A549 treated with dexamethasone at 1 μM for 4 hours (cell line): ENCODE measurements around the gene KDM5A. TPM values are rescaled to one million over a fixed set of nuclear protein-coding genes. Genes with fewer than 3 reads are reported as not detected.

Source experiments
- total RNA-seq: library from RNA; stranded (reverse); fragments of 200-300 nt; extraction: Qiagen RNA extraction; gene quantifications from 5 replicates; pipeline ENCODE4 v1.2.3, GENCODE V29; 2022

Gene KDM5A
- 19.4 to 31.7 TPM (median 24.7 TPM) in 5 replicates for total RNA-seq

DNA sequence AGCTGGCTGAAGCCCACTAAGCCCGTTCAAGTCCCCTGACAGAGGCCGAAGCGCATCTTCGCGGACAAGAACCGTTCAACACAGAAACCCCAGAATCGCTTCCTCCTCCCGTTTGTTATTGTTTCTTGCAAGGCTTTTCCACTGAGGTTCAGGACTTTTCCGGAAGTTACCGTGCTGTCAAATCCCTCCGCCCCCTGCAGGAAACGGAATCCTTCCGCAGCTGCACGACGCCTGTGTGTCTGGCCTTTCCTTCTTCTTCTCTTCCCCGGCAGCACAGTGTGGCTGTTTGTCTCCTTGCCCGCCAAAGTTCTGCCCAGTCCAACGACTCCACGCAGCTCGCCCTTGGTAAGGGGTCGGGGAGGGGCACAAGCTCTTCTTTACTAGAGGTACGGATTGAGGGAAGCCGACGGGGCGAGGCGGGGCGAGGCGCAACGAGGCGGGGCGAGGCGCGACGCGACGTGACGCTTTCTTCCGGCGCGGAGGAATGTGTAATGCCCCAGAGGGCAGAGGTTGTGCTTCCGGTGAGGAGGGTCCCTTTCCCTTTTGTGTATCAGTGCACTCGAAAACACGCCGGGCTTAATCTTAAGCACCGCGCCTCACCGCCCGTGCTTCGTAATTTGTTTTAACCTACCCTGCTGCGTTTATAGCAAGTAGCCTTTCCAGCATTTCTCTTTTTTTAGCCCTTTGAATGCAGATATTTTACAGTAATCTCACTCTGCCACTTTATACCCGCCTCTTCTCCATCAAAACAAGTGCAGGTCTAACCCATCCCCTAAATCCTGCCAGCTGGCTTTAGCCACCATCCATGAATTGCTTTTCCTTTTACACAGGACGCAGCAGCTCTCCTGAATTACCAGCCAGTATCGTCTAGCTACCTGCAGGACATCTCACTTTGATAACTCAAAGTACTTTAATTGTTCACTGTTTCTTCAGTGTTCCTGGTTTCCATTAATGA is at the start of gene KDM5A:
Gene KDM5A (minus strand): TSS at position 179 of the 955 bp plus-strand sequence. CDS start 229 bp downstream, outside the sequence.

DNA sequence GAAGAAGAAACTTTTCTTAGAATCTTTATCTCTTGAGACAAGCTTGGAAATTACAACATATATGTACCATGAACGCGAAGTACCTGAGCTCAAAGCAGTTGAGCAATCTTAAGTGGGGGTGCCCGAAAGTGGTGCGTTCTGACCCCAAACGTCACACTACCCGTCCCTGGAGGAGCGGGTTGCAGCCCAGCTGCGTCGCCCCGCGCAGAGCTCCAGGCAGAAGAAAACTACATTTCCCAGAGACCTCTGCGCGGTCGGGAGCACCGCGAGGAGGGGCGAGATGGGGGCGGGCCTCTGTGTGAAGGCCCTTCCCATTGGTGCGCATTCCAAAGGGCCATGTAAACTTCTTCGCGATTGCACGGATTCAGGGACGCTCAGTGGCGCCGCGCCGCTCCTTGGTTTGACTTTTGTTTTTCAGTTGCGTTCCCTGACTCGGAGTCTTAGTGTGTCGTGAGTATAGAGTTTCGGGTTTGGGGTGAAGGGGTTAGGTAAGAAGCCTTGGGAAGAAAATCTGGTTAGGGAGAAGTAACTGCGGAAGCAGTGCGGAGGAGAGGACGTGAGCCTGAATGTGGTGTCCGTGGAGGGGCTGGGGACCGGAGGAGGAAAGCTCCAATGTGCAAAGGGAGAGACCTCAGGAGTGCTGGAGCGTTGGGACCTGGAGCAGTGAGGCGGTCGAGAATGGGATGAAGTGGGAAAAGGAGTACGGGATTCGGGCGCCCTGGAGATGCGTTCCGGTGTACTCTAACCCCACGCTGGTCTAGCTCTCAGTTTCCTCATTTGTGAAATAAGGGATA is 12.3 kb upstream of the KDM5A start, which contains the start of gene CCDC77:
Gene CCDC77 (plus strand): TSS at position 410 of the 794 bp plus-strand sequence. CDS start 7,740 bp downstream, outside the sequence.

DNA sequence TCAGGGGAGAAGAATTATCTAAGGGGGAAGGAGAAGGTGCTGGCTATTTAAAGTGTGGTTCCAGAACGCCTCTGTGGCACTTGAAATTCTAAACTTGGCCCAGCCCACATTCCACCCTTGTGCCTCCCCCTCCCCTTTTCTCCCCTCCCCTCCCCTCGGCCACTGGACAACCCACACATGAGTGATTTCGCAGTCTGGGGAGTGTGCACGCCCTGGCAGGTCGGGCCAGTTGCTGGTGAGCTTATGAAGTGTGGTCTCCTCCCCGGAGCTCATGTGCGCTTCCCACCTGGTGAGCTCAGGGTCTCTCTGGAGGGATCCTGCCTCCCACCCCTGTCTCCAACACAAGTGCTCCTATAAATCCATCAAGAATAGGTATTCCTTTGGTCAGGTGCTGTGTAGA is 126.3 kb downstream of the KDM5A start, which contains the start of gene SLC6A13:
Gene SLC6A13 (minus strand): TSS at position 20 of the 400 bp plus-strand sequence. CDS start 2,784 bp downstream, outside the sequence.

Other genes with a start within 250 kb of the KDM5A start
- gene SLC6A12, start 175.2 kb downstream of the KDM5A start, total RNA-seq, result 0.99 to 1.5 TPM (median 1.2 TPM) in 5 replicates
- 0.16 to 0.47 TPM (median 0.24 TPM) in 5 replicates for gene SLC6A13, start 126.5 kb downstream of the KDM5A start, total RNA-seq
- gene CCDC77, start 12.3 kb upstream of the KDM5A start, total RNA-seq, result 9.1 to 13.7 TPM (median 11.5 TPM) in 5 replicates
- 0.49 to 0.74 TPM (median 0.52 TPM) in 5 replicates for gene B4GALNT3, start 70.6 kb upstream of the KDM5A start, total RNA-seq